ENCODE data around the gene SCGN. TPM values are rescaled to one million over a fixed set of nuclear protein-coding genes. Genes with fewer than 3 reads are reported as not detected.
"Not testable (repeated sequence)": the region's sequence is repeated elsewhere in the genome, so short reads cannot be mapped to it uniquely, and the experiment has no call there.

The SCGN gene
- polyA plus RNA-seq, 4 donors = 0.21 to 0.27 (median 0.24) TPM; not detected in 1

- DNase-seq (ENCODE audit: low read depth in 4 of 4, low spot score in 2 of 4) = peak in 3 of 4 donors; percentile 7 to 31 (median 10)
Observed at GRCh38 chr6:25717866-25718740, 66.1 kb downstream of the SCGN start.

GRCh38 chr6:25726122-25726911 is 74.3 kb downstream of the SCGN start:
- no peak for DNase-seq (ENCODE audit: low read depth in 4 of 4, low spot score in 2 of 4)

GRCh38 chr6:25727028-25727427 is 75.0 kb downstream of the SCGN start:
- DNase-seq (ENCODE audit: low read depth in 4 of 4, low spot score in 2 of 4) = no peak

- DNase-seq (ENCODE audit: low read depth in 4 of 4, low spot score in 2 of 4) = no peak
Observed at GRCh38 chr6:25730907-25731306, 78.9 kb downstream of the SCGN start.

GRCh38 chr6:25731721-25732120 is 79.7 kb downstream of the SCGN start:
- DNase-seq (ENCODE audit: low read depth in 4 of 4, low spot score in 2 of 4) = no peak

GRCh38 chr6:25732468-25733198 is 80.6 kb downstream of the SCGN start:
- no peak for DNase-seq (ENCODE audit: low read depth in 4 of 4, low spot score in 2 of 4)

GRCh38 chr6:25735261-25735660 is 83.2 kb downstream of the SCGN start:
- no peak for DNase-seq (ENCODE audit: low read depth in 4 of 4, low spot score in 2 of 4)

GRCh38 chr6:25743868-25744267 is 91.9 kb downstream of the SCGN start:
- DNase-seq (ENCODE audit: low read depth in 4 of 4, low spot score in 2 of 4) = no peak

- no peak for DNase-seq (ENCODE audit: low read depth in 4 of 4, low spot score in 2 of 4)
Observed at GRCh38 chr6:25745836-25746235, 93.8 kb downstream of the SCGN start.

GRCh38 chr6:25746968-25747367 is 95.0 kb downstream of the SCGN start:
- no peak for DNase-seq (ENCODE audit: low read depth in 4 of 4, low spot score in 2 of 4)

- DNase-seq (ENCODE audit: low read depth in 4 of 4, low spot score in 2 of 4) = no peak
Observed at GRCh38 chr6:25747477-25747876, 95.5 kb downstream of the SCGN start.

- no peak for DNase-seq (ENCODE audit: low read depth in 4 of 4, low spot score in 2 of 4)
Observed at GRCh38 chr6:25748049-25748448, 96.0 kb downstream of the SCGN start.

GRCh38 chr6:25748601-25749517 is 96.8 kb downstream of the SCGN start:
- not testable (repeated sequence) for DNase-seq (ENCODE audit: low read depth in 4 of 4, low spot score in 2 of 4)

GRCh38 chr6:25749837-25750236 is 97.8 kb downstream of the SCGN start:
- no peak for DNase-seq (ENCODE audit: low read depth in 4 of 4, low spot score in 2 of 4)

GRCh38 chr6:25750906-25751305 is 98.9 kb downstream of the SCGN start:
- no peak for DNase-seq (ENCODE audit: low read depth in 4 of 4, low spot score in 2 of 4)

Other genes with a start within 250 kb of the SCGN start
- 1 to 10 TPM in 3 of 4 donors, under 1 TPM in 1; 0.62 to 2.3 (median 1.6) TPM for gene SLC17A4, start 102.5 kb downstream of the SCGN start, polyA plus RNA-seq (ENCODE audit: insufficient read length in 4 of 4)
- 10 to 100 TPM; 13.7 to 34.5 (median 30.8) TPM for gene SLC17A1, start 179.8 kb downstream of the SCGN start, polyA plus RNA-seq (ENCODE audit: insufficient read length in 4 of 4)
- gene SLC17A3, start 222.0 kb downstream of the SCGN start, polyA plus RNA-seq (ENCODE audit: insufficient read length in 4 of 4) = 1 to 10 TPM in 2 of 4 donors, under 1 TPM in 2; 0.29 to 1.2 (median 1.00) TPM